ENCODE measurements around the gene PLXNA1.

DNA sequence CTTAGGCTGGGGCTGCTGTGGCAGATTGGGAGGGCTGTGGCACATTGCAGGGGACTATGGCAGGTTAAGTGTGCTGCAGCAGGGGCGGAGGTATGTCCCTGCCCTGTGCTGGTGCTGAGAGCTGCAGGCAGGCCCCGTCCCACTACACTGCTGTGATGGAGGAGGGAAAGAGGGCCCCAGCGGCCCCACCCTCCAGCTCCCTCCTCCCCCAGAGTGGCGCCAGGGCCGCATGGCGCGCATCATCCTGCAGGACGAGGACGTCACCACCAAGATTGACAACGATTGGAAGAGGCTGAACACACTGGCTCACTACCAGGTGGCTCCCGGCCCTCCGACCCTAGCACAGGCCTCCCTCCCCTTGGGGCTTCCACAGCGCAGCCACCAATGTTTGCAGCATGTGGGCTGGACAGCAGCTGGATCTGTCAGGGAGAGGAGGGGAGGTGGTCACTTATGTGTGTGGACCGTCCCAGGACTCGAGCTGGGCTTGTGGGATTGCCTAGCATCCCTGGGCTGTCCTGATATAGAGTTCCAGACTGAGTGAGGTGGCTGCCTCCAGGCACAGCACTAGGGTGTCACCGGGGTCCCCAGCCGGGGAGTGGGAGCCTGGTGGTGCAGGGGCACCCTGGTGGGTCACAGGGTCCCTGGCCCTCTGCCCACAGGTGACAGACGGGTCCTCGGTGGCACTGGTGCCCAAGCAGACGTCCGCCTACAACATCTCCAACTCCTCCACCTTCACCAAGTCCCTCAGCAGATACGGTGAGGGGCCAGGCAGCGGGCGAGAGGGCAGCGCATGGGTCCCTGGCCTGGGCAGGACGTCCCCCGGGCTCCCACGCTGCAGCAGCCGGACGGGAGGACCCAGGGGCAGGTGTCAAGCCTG lies 46.1 kb downstream of the PLXNA1 start:
- TF ChIP-seq GATA2 (IDR thresholded peaks at IDR 0.05; ENCODE audit: low read depth, low read length) (no peak), GATA3 (IDR thresholded peaks at IDR 0.05; ENCODE audit: low read depth, low read length) (no peak)

All from SH-SY5Y (cell line).